ENCODE data around the gene UROD. TPM values are rescaled to one million over a fixed set of nuclear protein-coding genes. Genes with fewer than 3 reads are reported as not detected.

UROD gene
- total RNA-seq, 4 donors from 2014 or later = 94.5 to 137 (median 99.3) TPM

- 37 to 43% methylated on average over 2 of the region's 2 CpGs for WGBS, 2 donors
- DNase-seq = peak in 1 of 2 donors; percentile 24
- intact Hi-C loops (cut with DNase I) = no loop called here
- Histone ChIP-seq H3K36me3 (no peaks in the 10 kb centered on the region), H3K9me3 (no peaks in the 10 kb centered on the region), H3K4me1 (peaks cover 13% of the 10 kb centered on the region in 2 donors), H3K4me3 (replicated peaks in 1 of 3) (no peak overlapping the region), H3K27ac (no peak overlapping the region), H3K27me3 (no peaks in the 10 kb centered on the region)
- TF ChIP-seq, protein P1, sequence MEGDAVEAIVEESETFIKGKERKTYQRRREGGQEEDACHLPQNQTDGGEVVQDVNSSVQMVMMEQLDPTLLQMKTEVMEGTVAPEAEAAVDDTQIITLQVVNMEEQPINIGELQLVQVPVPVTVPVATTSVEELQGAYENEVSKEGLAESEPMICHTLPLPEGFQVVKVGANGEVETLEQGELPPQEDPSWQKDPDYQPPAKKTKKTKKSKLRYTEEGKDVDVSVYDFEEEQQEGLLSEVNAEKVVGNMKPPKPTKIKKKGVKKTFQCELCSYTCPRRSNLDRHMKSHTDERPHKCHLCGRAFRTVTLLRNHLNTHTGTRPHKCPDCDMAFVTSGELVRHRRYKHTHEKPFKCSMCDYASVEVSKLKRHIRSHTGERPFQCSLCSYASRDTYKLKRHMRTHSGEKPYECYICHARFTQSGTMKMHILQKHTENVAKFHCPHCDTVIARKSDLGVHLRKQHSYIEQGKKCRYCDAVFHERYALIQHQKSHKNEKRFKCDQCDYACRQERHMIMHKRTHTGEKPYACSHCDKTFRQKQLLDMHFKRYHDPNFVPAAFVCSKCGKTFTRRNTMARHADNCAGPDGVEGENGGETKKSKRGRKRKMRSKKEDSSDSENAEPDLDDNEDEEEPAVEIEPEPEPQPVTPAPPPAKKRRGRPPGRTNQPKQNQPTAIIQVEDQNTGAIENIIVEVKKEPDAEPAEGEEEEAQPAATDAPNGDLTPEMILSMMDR (IDR thresholded peaks at IDR 0.05) = no peak
- TF ChIP-seq POLR2A (IDR thresholded peaks at IDR 0.05) = no peak
Measured at GRCh38 chr1:45032837-45033236, 20.8 kb downstream of the UROD start.

- 100% methylated on average over 1 of the region's 1 CpG for WGBS, 2 donors
- Histone ChIP-seq H3K4me1 (peaks cover 13% of the 10 kb centered on the region in 2 donors), H3K36me3 (no peaks in the 10 kb centered on the region), H3K27me3 (no peaks in the 10 kb centered on the region), H3K9me3 (no peaks in the 10 kb centered on the region), H3K27ac (no peak overlapping the region), H3K4me3 (replicated peaks in 1 of 3) (no peak overlapping the region)
- DNase-seq = no peak
- intact Hi-C loops (cut with DNase I) = no loop called here
- TF ChIP-seq POLR2A (IDR thresholded peaks at IDR 0.05) = no peak
- TF ChIP-seq, protein P1 (IDR thresholded peaks at IDR 0.05) = no peak
Measured at GRCh38 chr1:45033356-45033755, 21.3 kb downstream of the UROD start.

- Histone ChIP-seq H3K27ac (no peak overlapping the region), H3K4me3 (replicated peaks in 1 of 3) (no peak overlapping the region), H3K4me1 (peaks cover 13% of the 10 kb centered on the region in 2 donors), H3K36me3 (no peaks in the 10 kb centered on the region), H3K27me3 (no peaks in the 10 kb centered on the region), H3K9me3 (no peaks in the 10 kb centered on the region)
- TF ChIP-seq POLR2A (IDR thresholded peaks at IDR 0.05) = no peak
- TF ChIP-seq, protein P1 (IDR thresholded peaks at IDR 0.05) = no peak
- intact Hi-C loops (cut with DNase I) = no loop called here
- WGBS, 2 donors = 66 to 75% methylated on average over 7 of the region's 7 CpGs
- no peak for DNase-seq
Measured at GRCh38 chr1:45035631-45036301, 23.7 kb downstream of the UROD start.

- Histone ChIP-seq H3K4me1 (peaks cover 12% of the 10 kb centered on the region in 2 donors), H3K27me3 (no peaks in the 10 kb centered on the region), H3K9me3 (no peaks in the 10 kb centered on the region), H3K36me3 (no peaks in the 10 kb centered on the region), H3K27ac (no peak overlapping the region), H3K4me3 (replicated peaks in 1 of 3) (no peak overlapping the region)
- TF ChIP-seq POLR2A (IDR thresholded peaks at IDR 0.05) = no peak
- TF ChIP-seq, protein P1 (IDR thresholded peaks at IDR 0.05) = no peak
- intact Hi-C loops (cut with DNase I) = no loop called here
- DNase-seq = no peak
Measured at GRCh38 chr1:45037456-45037855, 25.4 kb downstream of the UROD start.

GRCh38 chr1:45038240-45038639, 26.2 kb downstream of the UROD start:
- no peak for DNase-seq
- intact Hi-C loops (cut with DNase I) = no loop called here
- H3K27me3 ChIP-seq = no peaks in the 10 kb centered on the region
- TF ChIP-seq POLR2A (IDR thresholded peaks at IDR 0.05) = no peak
- TF ChIP-seq, protein P1 (IDR thresholded peaks at IDR 0.05) = no peak
- peaks cover 4 to 8% of the 10 kb centered on the region in 2 donors for H3K4me1 ChIP-seq
- H3K9me3 ChIP-seq = no peaks in the 10 kb centered on the region
- 93 to 94% methylated on average over 2 of the region's 2 CpGs for WGBS, 2 donors
- H3K36me3 ChIP-seq = no peaks in the 10 kb centered on the region
- H3K4me3 ChIP-seq (replicated peaks in 1 of 3) = no peak overlapping the region
- no peak overlapping the region for H3K27ac ChIP-seq
